Peyer's patch (tissue), 4 donors: ENCODE data around the gene HELB.

Experiments used
- POLR2A ChIP-seq, 2 donors: fragments of 450-650 bp; IDR thresholded peaks; one replicate each; pipeline ENCODE4 v1.5.1; 2017; ENCODE audit warnings: antibody characterized with exemption in 2 of 2, mild to moderate bottlenecking in 2 of 2, moderate library complexity in 2 of 2
- TF ChIP-seq, protein P1 (sequence below), 6 experiments: fragments of 450-650 bp in 4 of 6; fragments of 200-600 bp in 2 of 6; sonication (generic) in 1 of 6; IDR thresholded peaks; one replicate each; pipeline ENCODE4 v1.5.1; 2017 to 2019; ENCODE audit warnings: antibody characterized with exemption in 6 of 6, mild to moderate bottlenecking in 3 of 6, moderate library complexity in 1 of 6

GRCh38 chr12:66289485-66289884 is 12.8 kb upstream of the HELB start:
- TF ChIP-seq, protein P1, sequence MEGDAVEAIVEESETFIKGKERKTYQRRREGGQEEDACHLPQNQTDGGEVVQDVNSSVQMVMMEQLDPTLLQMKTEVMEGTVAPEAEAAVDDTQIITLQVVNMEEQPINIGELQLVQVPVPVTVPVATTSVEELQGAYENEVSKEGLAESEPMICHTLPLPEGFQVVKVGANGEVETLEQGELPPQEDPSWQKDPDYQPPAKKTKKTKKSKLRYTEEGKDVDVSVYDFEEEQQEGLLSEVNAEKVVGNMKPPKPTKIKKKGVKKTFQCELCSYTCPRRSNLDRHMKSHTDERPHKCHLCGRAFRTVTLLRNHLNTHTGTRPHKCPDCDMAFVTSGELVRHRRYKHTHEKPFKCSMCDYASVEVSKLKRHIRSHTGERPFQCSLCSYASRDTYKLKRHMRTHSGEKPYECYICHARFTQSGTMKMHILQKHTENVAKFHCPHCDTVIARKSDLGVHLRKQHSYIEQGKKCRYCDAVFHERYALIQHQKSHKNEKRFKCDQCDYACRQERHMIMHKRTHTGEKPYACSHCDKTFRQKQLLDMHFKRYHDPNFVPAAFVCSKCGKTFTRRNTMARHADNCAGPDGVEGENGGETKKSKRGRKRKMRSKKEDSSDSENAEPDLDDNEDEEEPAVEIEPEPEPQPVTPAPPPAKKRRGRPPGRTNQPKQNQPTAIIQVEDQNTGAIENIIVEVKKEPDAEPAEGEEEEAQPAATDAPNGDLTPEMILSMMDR (IDR thresholded peaks at IDR 0.05): no peak
- no peak for TF ChIP-seq POLR2A (IDR thresholded peaks at IDR 0.05)
